BE2C (cell line): ENCODE results near the gene CMIP.

Source experiments
- DNase-seq: peaks from one replicate; pipeline ENCODE4 v3.0.0-alpha.2; 2020
- H3K27me3 ChIP-seq: fragments of 250-450 bp; sonication (Bioruptor Pico); 2 replicates; pipeline ENCODE4 v1.5.1; 2020; ENCODE audit warnings: mild to moderate bottlenecking
- H3K36me3 ChIP-seq: fragments of 250-450 bp; sonication (Bioruptor Pico); 2 replicates; pipeline ENCODE4 v1.5.1; 2020; ENCODE audit warnings: mild to moderate bottlenecking
- H3K4me1 ChIP-seq: fragments of 250-450 bp; sonication (Bioruptor Pico); 2 replicates; pipeline ENCODE4 v1.5.1; 2020
- H3K4me3 ChIP-seq: 2 replicates; pipeline ENCODE4 v1.5.1; 2011; ENCODE audit warnings: low read depth, low read length
- H3K9me3 ChIP-seq: fragments of 250-450 bp; sonication (Bioruptor Pico); 2 replicates; pipeline ENCODE4 v1.5.1; 2020
- CTCF ChIP-seq: IDR thresholded peaks from 2 replicates; pipeline ENCODE4 v1.5.1; 2012; ENCODE audit warnings: mild to moderate bottlenecking, low read depth, low read length

CMIP gene

GRCh38 chr16:81509404-81509803 is 64.8 kb downstream of the CMIP start:
- Histone ChIP-seq H3K36me3 (no peaks in the 10 kb centered on the region), H3K4me1 (no peaks in the 10 kb centered on the region), H3K9me3 (no peaks in the 10 kb centered on the region), H3K27me3 (no peaks in the 10 kb centered on the region), H3K4me3 (no peak overlapping the region)
- TF ChIP-seq CTCF: no peak
- no peak for DNase-seq

GRCh38 chr16:81510016-81510415 is 65.4 kb downstream of the CMIP start:
- no peak for TF ChIP-seq CTCF
- no peak for DNase-seq
- no peaks in the 10 kb centered on the region for H3K4me1 ChIP-seq

GRCh38 chr16:81511371-81511770 is 66.8 kb downstream of the CMIP start:
- no peak for DNase-seq
- Histone ChIP-seq H3K4me3 (no peak overlapping the region), H3K27me3 (no peaks in the 10 kb centered on the region), H3K36me3 (no peaks in the 10 kb centered on the region), H3K4me1 (no peaks in the 10 kb centered on the region), H3K9me3 (no peaks in the 10 kb centered on the region)
- TF ChIP-seq CTCF: no peak

More at GRCh38 chr16:81510016-81510415, 65.4 kb downstream of the CMIP start:
- Histone ChIP-seq H3K27me3 (no peaks in the 10 kb centered on the region), H3K36me3 (no peaks in the 10 kb centered on the region), H3K4me3 (no peak overlapping the region), H3K9me3 (no peaks in the 10 kb centered on the region)

- H3K36me3 ChIP-seq: no peaks in the 10 kb centered on the region
- no peak overlapping the region for H3K4me3 ChIP-seq
- H3K9me3 ChIP-seq: no peaks in the 10 kb centered on the region
- no peaks in the 10 kb centered on the region for H3K4me1 ChIP-seq
- no peak for DNase-seq
- H3K27me3 ChIP-seq: no peaks in the 10 kb centered on the region
- TF ChIP-seq CTCF: no peak
These were observed 68.8 kb downstream of the CMIP start for GRCh38 chr16:81513204-81514040.

- H3K36me3 ChIP-seq: no peaks in the 10 kb centered on the region
- H3K4me3 ChIP-seq: no peak overlapping the region
- no peak for TF ChIP-seq CTCF
- H3K27me3 ChIP-seq: no peaks in the 10 kb centered on the region
- no peak for DNase-seq
- no peaks in the 10 kb centered on the region for H3K4me1 ChIP-seq
- H3K9me3 ChIP-seq: no peaks in the 10 kb centered on the region
These were observed 69.5 kb downstream of the CMIP start for GRCh38 chr16:81514041-81514559.

- no peak for DNase-seq
- Histone ChIP-seq H3K27me3 (no peaks in the 10 kb centered on the region), H3K36me3 (no peaks in the 10 kb centered on the region), H3K9me3 (no peaks in the 10 kb centered on the region), H3K4me3 (no peak overlapping the region), H3K4me1 (no peaks in the 10 kb centered on the region)
- TF ChIP-seq CTCF: no peak
These were observed 70.1 kb downstream of the CMIP start for GRCh38 chr16:81514568-81515258.
